ENCODE data around the gene GORAB.

GORAB gene, protein sequence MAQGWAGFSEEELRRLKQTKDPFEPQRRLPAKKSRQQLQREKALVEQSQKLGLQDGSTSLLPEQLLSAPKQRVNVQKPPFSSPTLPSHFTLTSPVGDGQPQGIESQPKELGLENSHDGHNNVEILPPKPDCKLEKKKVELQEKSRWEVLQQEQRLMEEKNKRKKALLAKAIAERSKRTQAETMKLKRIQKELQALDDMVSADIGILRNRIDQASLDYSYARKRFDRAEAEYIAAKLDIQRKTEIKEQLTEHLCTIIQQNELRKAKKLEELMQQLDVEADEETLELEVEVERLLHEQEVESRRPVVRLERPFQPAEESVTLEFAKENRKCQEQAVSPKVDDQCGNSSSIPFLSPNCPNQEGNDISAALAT

DNA sequence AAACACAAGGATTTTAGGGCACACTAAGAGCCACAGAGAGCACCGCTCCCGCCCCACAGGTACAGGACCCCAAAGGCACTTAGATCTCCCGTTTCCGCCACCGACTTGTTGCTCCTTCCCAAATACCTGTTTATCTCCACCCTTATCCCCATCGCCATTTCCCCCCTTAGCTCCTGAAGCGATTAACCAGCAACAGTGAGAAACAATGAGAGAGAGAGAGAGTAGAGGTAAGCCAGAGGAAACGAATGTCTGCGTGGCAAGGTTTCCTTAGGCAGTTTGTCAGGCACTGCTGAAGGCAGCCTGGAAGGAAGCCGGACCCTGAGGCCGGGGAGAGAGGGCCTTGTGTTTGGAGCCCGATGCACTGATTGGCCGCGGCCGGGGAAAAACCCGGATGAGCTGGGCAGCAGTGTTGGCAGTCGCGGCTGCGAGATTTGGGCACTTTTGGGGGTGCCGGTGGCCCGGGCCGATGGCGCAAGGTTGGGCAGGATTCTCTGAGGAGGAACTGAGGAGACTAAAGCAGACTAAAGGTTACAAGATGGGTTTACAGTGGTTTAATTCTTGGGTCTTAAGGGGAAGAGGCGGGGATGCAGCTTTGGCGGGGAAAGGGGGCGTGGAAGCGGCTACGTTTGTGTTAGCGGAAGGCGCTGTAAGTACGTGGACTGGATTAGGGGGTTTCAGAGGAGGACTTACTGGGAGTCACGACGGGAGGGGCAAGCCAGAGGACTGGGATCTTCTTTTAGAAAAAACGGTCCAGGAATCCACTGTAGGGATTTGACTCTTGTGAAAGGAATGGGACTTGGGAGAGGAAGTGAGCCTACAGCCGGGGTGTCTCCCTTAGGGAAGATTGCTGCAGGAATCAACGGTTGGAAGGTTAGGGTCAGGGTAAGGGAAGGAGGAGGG lies at the start of gene GORAB:
GORAB (plus strand) TSS at position 409 of the 900 bp plus-strand sequence; CDS start at position 467, 58 bp downstream.
- peaks cover 3% of the 10 kb centered on the region for H3K4me1 Mint-ChIP-seq (ENCODE audit: low read depth)
- H3K9me3 Mint-ChIP-seq, result no peaks in the 10 kb centered on the region
- H3K4me3 Mint-ChIP-seq, result no peak within 1 kb of the TSS
- peaks cover 11% of the 10 kb centered on the region for H3K36me3 Mint-ChIP-seq (ENCODE audit: low read depth)
- no peak within 1 kb of the TSS for H3K27ac Mint-ChIP-seq
- peaks cover 10% of the 10 kb centered on the region for H3K27me3 Mint-ChIP-seq (ENCODE audit: low read depth)

DNA sequence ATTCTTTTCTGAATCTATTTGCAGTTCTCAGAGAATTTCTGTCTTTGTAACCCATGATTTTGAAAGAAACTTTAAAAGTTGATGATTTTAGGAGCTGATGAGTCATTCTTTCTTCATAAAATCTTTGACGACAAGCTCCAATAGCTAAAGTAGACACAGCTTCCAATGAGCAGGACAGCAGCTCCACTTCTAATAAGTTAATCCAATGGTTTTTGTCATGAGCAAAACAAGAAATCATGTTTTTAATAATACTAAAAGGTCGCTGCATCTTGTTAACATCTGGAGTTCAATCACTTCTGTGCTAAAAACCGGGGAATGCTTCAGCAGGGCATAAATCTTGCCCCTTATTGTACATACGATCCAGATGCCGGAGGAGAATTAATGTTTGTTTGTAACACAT lies 48.9 kb upstream of the GORAB start:
- Mint-ChIP-seq H3K27me3 (ENCODE audit: low read depth) (peaks cover 4% of the 10 kb centered on the region), H3K4me1 (ENCODE audit: low read depth) (no peaks in the 10 kb centered on the region), H3K4me3 (no peak overlapping the region), H3K36me3 (ENCODE audit: low read depth) (no peaks in the 10 kb centered on the region), H3K9me3 (no peaks in the 10 kb centered on the region), H3K27ac (no peak overlapping the region)

DNA sequence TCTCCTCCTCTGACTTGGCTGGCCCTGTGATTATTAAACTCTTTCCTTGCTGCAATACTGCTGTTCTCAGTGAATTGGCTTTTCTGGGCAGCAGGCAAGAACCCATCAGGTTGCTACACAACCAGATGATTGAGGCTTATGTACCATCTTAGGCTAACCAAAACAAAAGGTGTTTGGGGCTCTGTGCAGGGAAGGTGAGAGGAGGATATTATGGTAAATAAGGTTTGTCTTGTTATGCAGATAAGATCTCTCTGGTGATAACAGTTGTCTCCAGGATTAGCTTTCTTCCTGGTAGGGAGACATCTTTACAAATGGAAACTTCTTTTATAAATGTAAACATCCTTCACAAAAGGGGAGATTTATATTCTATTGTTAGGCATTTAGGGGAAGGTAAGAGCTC lies 44.5 kb upstream of the GORAB start:
- no peaks in the 10 kb centered on the region for H3K36me3 Mint-ChIP-seq (ENCODE audit: low read depth)
- H3K9me3 Mint-ChIP-seq, result no peaks in the 10 kb centered on the region
- no peak overlapping the region for H3K4me3 Mint-ChIP-seq
- peaks cover 4% of the 10 kb centered on the region for H3K27me3 Mint-ChIP-seq (ENCODE audit: low read depth)
- H3K27ac Mint-ChIP-seq, result no peak overlapping the region
- H3K4me1 Mint-ChIP-seq (ENCODE audit: low read depth), result no peaks in the 10 kb centered on the region

DNA sequence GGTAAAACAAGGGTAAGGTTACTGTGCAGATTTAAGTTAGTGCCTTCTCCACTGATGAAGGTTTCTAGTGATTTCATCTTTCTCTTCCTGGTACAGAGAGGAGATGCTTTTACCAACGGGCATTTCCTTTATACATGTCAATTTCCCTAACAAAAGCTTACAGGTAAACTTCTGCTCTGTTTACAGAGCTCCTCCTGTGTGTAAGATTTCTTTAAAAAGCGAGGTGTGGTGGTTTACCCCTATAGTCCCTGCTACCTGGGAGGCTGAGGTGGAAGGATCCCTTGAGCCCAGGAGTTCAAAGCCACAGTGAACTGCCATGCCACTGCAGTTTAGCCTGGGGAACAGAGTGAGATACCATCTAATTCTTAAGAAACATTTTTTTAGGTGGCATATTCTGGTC lies 40.7 kb upstream of the GORAB start:
- Mint-ChIP-seq H3K4me3 (no peak overlapping the region), H3K27ac (no peak overlapping the region), H3K27me3 (ENCODE audit: low read depth) (no peaks in the 10 kb centered on the region)

DNA sequence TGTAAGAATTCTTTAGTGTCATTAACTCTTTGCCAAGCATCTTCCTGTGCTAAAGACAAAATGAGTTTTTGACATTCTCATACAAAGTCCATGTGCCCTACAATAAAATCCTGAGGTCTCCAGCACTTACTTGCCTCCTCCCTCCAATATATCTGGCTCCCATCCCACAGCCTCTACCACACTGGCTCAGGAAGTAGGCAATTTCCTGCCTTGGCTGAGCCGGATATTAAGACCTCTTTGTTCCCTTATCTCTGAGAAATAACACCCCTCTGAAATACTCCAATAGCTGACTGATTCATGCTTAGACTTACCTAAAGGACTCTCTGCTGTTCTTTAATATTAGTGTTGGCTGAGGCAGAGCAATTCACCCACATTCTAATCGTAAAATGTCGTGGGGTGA lies 37.6 kb upstream of the GORAB start:
- Mint-ChIP-seq H3K4me1 (ENCODE audit: low read depth) (peaks cover 2% of the 10 kb centered on the region), H3K9me3 (no peaks in the 10 kb centered on the region), H3K27me3 (ENCODE audit: low read depth) (no peaks in the 10 kb centered on the region), H3K27ac (no peak overlapping the region), H3K4me3 (no peak overlapping the region), H3K36me3 (ENCODE audit: low read depth) (no peaks in the 10 kb centered on the region)

More for the DNA sequence above, 40.7 kb upstream of the GORAB start:
- H3K9me3 Mint-ChIP-seq, result no peaks in the 10 kb centered on the region
- H3K36me3 Mint-ChIP-seq (ENCODE audit: low read depth), result no peaks in the 10 kb centered on the region
- peaks cover 2% of the 10 kb centered on the region for H3K4me1 Mint-ChIP-seq (ENCODE audit: low read depth)

DNA sequence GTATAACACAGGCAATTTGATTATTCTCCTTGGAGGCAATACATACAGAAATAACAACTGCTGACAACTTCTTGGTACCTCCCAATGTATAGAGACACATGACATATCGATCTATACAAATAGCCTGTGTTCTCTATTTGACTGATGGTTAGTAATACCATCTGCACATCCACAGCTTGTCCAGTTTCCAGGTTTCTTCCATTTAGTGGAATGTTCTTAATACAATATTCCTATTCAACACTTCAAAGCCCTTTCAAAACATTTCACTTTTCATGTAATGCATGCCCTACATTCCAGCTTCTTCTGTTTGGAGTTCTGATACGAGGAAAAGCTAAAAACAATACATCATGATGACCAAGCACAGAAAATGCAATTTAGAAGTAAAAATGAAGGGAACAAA lies 37.0 kb upstream of the GORAB start:
- H3K9me3 Mint-ChIP-seq, result no peaks in the 10 kb centered on the region
- no peaks in the 10 kb centered on the region for H3K27me3 Mint-ChIP-seq (ENCODE audit: low read depth)
- H3K4me1 Mint-ChIP-seq (ENCODE audit: low read depth), result peaks cover 2% of the 10 kb centered on the region
- no peak overlapping the region for H3K27ac Mint-ChIP-seq
- no peak overlapping the region for H3K4me3 Mint-ChIP-seq
- H3K36me3 Mint-ChIP-seq (ENCODE audit: low read depth), result no peaks in the 10 kb centered on the region

DNA sequence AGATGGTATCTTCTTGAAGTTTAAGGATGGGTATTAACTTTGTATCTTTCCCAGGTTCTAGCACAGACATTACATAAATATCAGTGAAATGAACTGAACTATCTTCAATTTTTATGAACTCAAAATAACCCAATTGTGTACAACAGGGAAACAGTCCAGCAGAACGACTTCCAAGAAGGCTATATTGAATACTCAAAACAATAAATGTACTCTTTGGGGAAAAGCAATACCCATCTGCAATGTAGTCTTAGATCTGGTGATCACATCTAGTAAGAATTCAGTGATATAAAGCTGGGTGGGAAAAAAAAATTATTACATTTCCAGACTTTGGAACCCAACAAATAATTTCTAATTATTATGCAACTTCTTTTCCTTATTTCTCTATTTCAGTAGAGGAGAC lies 33.1 kb upstream of the GORAB start:
- peaks cover 2% of the 10 kb centered on the region for H3K4me1 Mint-ChIP-seq (ENCODE audit: low read depth)
- H3K27me3 Mint-ChIP-seq (ENCODE audit: low read depth), result no peaks in the 10 kb centered on the region
- H3K4me3 Mint-ChIP-seq, result no peak overlapping the region
- H3K36me3 Mint-ChIP-seq (ENCODE audit: low read depth), result no peaks in the 10 kb centered on the region
- no peaks in the 10 kb centered on the region for H3K9me3 Mint-ChIP-seq
- no peak overlapping the region for H3K27ac Mint-ChIP-seq

DNA sequence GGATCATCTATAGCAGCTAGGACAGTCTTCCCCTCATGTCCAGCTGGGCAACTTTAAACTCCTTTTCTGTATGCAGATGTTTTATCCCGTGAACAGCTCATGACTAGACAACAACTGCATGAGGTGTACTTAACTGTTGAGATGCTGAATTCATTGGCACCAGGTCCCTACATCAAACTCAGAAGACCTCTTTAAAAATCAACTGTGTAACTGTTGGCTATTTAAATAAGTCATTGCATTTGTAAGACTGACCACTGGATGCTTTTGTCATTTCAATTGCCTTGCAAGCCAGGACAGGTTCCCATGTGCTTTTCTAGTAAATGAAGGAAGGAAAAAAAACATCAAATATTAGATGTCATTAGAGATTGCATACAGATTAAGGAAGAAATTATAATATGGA lies 28.3 kb upstream of the GORAB start:
- H3K4me1 Mint-ChIP-seq (ENCODE audit: low read depth), result no peaks in the 10 kb centered on the region
- H3K9me3 Mint-ChIP-seq, result no peaks in the 10 kb centered on the region
- no peak overlapping the region for H3K4me3 Mint-ChIP-seq
- H3K27ac Mint-ChIP-seq, result no peak overlapping the region
- H3K27me3 Mint-ChIP-seq (ENCODE audit: low read depth), result peaks cover 16% of the 10 kb centered on the region
- no peaks in the 10 kb centered on the region for H3K36me3 Mint-ChIP-seq (ENCODE audit: low read depth)

DNA sequence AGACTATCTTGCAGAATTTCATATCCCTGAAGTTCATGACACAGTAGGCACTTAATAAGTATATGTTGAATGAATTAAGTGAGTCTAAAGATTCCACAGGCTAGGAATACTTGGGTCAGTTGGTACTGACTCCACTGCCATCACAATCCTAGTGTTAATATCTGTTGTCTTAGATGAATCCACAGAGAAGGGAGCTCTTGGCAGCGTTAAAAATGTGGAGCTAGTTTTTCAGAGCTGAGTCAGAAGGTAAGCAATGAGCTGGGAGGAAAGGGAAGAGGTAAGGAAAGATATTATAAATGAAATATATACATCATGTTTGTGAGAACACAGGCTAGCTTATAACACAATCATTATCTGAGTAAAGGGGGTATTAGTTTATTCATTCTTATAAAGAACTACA lies 21.8 kb upstream of the GORAB start:
- H3K4me3 Mint-ChIP-seq, result no peak overlapping the region
- no peak overlapping the region for H3K27ac Mint-ChIP-seq
- peaks cover 3% of the 10 kb centered on the region for H3K4me1 Mint-ChIP-seq (ENCODE audit: low read depth)

DNA sequence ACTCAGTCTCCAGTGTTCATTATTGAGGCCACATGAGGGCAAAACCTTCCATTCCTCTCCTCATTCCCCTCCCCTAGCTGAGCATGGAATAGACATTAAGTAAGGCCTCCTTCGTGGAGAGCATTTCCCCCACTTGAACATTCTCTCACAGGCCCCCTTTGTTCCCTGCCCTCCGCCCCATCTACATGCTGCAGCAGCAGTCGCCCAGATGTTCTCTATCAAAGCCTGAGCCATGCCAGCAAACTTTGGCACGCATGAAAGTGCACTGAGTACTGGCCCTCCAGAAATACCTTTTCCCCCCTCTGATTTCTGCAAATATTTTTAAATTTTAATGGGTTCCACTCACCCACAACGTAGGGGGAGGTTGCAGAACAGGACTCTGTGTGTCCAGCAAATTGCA lies 20.9 kb upstream of the GORAB start:
- H3K4me1 Mint-ChIP-seq (ENCODE audit: low read depth), result peaks cover 3% of the 10 kb centered on the region

More for the DNA sequence above, 21.8 kb upstream of the GORAB start:
- no peaks in the 10 kb centered on the region for H3K9me3 Mint-ChIP-seq
- no peaks in the 10 kb centered on the region for H3K36me3 Mint-ChIP-seq (ENCODE audit: low read depth)
- peaks cover 16% of the 10 kb centered on the region for H3K27me3 Mint-ChIP-seq (ENCODE audit: low read depth)

DNA sequence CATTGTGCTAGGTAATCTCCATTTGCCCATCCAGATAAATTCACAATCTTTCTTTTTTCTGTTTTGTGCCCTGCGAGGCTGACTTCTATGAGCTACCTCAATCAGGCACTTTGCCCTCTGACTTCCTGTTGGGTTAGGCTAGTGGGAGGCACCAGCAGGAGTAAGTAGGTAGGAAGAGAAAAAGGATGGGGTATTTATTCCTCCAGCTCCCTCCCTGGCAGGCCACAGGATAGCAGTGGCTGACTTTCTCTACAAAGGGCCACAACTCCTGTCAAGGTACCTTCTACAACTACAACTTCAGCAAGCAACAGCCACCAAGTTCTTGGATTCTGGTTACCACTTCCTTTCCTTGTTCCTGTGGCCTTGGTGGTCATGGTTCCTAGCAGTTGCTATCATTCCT lies 18.8 kb upstream of the GORAB start:
- Mint-ChIP-seq H3K9me3 (no peaks in the 10 kb centered on the region), H3K4me1 (ENCODE audit: low read depth) (peaks cover 3% of the 10 kb centered on the region), H3K27ac (no peak overlapping the region), H3K27me3 (ENCODE audit: low read depth) (no peaks in the 10 kb centered on the region), H3K4me3 (no peak overlapping the region), H3K36me3 (ENCODE audit: low read depth) (no peaks in the 10 kb centered on the region)

More for the DNA sequence above, 20.9 kb upstream of the GORAB start:
- Mint-ChIP-seq H3K9me3 (no peaks in the 10 kb centered on the region), H3K4me3 (no peak overlapping the region), H3K27me3 (ENCODE audit: low read depth) (peaks cover 16% of the 10 kb centered on the region), H3K36me3 (ENCODE audit: low read depth) (no peaks in the 10 kb centered on the region), H3K27ac (no peak overlapping the region)

DNA sequence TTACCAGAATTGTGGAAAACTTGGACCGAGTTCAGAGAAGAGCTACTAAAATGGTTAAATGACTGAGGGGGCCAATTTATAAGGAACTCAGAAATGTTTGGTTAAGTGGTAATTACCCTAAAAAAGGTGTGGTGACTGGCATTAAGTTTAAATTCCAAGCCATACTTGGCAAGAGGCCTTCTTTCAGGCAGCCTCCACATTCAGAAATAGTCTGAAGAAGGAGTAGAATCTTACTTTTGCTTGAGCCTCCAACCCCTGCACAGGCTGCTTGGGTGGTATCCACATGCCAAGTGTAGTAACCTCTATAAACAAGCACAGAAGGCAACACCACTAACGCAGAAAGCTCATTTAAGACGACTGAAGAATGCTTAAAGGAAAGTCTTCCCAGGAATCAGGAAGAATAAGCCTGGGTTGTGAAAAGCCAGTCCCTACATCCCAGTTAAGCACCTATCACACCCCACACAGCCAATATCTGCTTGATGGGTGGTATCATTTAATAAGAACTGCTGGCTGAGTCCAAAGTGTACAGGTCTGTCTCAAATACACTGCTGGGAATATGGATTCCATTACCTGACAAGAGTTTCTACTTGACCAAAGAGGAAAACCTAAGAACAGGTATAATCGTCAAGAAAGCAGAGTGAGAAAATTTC lies 13.7 kb upstream of the GORAB start:
- Mint-ChIP-seq H3K4me3 (no peak overlapping the region), H3K9me3 (no peaks in the 10 kb centered on the region), H3K4me1 (ENCODE audit: low read depth) (peaks cover 1% of the 10 kb centered on the region), H3K27me3 (ENCODE audit: low read depth) (peaks cover 19% of the 10 kb centered on the region), H3K27ac (no peak overlapping the region), H3K36me3 (ENCODE audit: low read depth) (no peaks in the 10 kb centered on the region)

DNA sequence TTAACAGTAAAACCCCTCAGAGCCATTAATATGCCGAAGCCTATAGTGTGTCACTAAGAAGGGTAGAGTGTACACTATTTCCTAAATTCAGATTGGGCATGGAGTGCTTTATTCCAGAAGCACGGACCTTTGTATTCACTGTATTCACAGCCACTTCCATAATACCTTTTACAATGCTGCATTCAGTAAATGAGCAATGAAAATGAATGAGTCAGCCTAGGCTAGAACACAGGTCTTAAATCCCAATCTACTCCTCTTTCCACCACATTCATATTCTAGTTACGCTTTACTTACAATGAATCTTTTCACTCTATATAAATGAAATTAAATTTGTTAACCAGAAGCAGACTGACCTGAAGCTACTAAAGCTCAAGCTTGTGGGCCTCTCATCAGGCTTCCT lies 13.0 kb upstream of the GORAB start:
- no peak overlapping the region for H3K4me3 Mint-ChIP-seq
- H3K4me1 Mint-ChIP-seq (ENCODE audit: low read depth), result no peaks in the 10 kb centered on the region
- no peaks in the 10 kb centered on the region for H3K36me3 Mint-ChIP-seq (ENCODE audit: low read depth)
- H3K27ac Mint-ChIP-seq, result no peak overlapping the region
- H3K27me3 Mint-ChIP-seq (ENCODE audit: low read depth), result peaks cover 23% of the 10 kb centered on the region
- no peaks in the 10 kb centered on the region for H3K9me3 Mint-ChIP-seq

DNA sequence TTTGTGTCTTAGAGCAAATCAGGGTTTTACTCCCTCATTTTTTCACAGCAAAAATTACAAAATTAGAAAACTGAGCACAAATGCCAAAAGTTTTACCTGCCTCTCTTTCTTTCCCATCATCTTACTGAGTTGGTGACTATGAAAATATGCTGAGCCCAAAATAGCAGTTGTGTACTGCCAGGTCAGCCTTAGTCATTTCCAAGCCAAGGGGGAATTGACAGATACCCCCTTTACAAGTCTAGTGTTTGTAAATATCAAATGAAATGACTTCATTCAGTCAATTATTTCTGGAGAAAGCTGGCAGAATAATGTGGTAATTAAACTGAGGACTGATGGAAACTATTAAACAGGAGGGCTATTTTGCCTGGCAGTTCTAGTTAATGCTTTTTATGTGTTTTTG lies 11.4 kb upstream of the GORAB start:
- Mint-ChIP-seq H3K36me3 (ENCODE audit: low read depth) (no peaks in the 10 kb centered on the region), H3K27me3 (ENCODE audit: low read depth) (peaks cover 33% of the 10 kb centered on the region), H3K9me3 (no peaks in the 10 kb centered on the region), H3K27ac (no peak overlapping the region), H3K4me1 (ENCODE audit: low read depth) (no peaks in the 10 kb centered on the region), H3K4me3 (no peak overlapping the region)

All from T-helper 1 cell treated with Interleukin-12 subunit alpha and Interleukin-12 subunit beta and Interleukin-4 antibody, amounts not matched to agents 30 μg/mL and 1 μg/mL, for 36 hours (primary cell).